HepG2 (cell line): ENCODE measurements around the gene ADARB2. TPM values are rescaled to one million over a fixed set of nuclear protein-coding genes. Genes with fewer than 3 reads are reported as not detected.

ENCODE experiments used
- ATAC-seq: fragments of 200-7000 bp; cut with Tn5 transposase; 3 replicates; pipeline ENCODE4 v1.9.1; 2020; ENCODE audit warnings: mild to moderate bottlenecking, moderate library complexity
- BruUV-seq: library from RNA; stranded (reverse); fragments of 400-500 nt; replicated peaks from 2 replicates; lab custom pipeline; 2021; lab: Mats Ljungman, UMichigan
- CTCF ChIA-PET: fragments of 300-600 bp; formaldehyde crosslinking; extraction: SDS; loops from one replicate; lab custom pipeline; 2021; ENCODE audit warnings: low total read pairs, inconsistent platforms, low intra/inter-chr PET ratio; lab: Yijun Ruan, JAX
- POLR2A ChIA-PET: fragments of 350-600 bp; sonication (Branson Sonifier 250); formaldehyde crosslinking; loops from one replicate; lab custom pipeline; 2020; ENCODE audit warnings: antibody characterized with exemption, inconsistent platforms; lab: Yijun Ruan, JAX
- DNase-seq: peaks from one replicate; pipeline ENCODE4 v3.0.0-alpha.2; 2015; ENCODE audit warnings: low spot score
- FAIRE-seq: peaks from 3 replicates; lab custom pipeline; 2011; peaks lifted over from hg19 to GRCh38; lab: Jason Lieb, UNC
- H2AFZ ChIP-seq: one replicate; pipeline ENCODE4 v1.6.1; 2011; ENCODE audit warnings: low read length, inconsistent platforms
- H3K27ac ChIP-seq: fragments of 300-600 bp; 3 replicates; pipeline ENCODE4 v1.8.0; 2011; ENCODE audit warnings: mixed run types, mild to moderate bottlenecking, mixed read lengths, low read length, inconsistent platforms; ENCODE audit not compliant: insufficient read depth; ENCODE audit errors: extremely low read length
- H3K27me3 ChIP-seq, 2 experiments: fragments of 200-600 bp in 1 of 2; 2 replicates in 1 of 2; 3 replicates in 1 of 2; pipeline versions ENCODE4 v1.6.0 to v1.8.0; 2011; ENCODE audit warnings: low read length in 2 of 2, mild to moderate bottlenecking in 2 of 2, moderate library complexity in 2 of 2, inconsistent platforms in 1 of 2; ENCODE audit not compliant: insufficient read depth in 2 of 2, control insufficient read depth in 1 of 2
- H3K36me3 ChIP-seq, 2 experiments: fragments of 200-600 bp in 1 of 2; replicated peaks in 1 of 2; 2 replicates in 1 of 2; 3 replicates in 1 of 2; pipeline versions ENCODE4 v1.5.1 to v1.8.0; 2011; ENCODE audit warnings: low read length in 2 of 2, inconsistent platforms in 1 of 2; ENCODE audit not compliant: insufficient read depth in 2 of 2, control insufficient read depth in 1 of 2
- H3K4me1 ChIP-seq: 2 replicates; pipeline ENCODE4 v1.5.1; 2012; ENCODE audit warnings: low read length, inconsistent platforms; ENCODE audit not compliant: insufficient read depth
- H3K4me2 ChIP-seq: 2 replicates; pipeline ENCODE4 v1.6.0; 2011; ENCODE audit warnings: low read depth, low read length, inconsistent platforms
- H3K4me3 ChIP-seq, 3 experiments: fragments of 200-600 bp in 1 of 3; sonication (generic), shearing (Covaris generic) in 1 of 3; replicated peaks in 1 of 3; 2 replicates each; pipeline ENCODE4 v1.5.1; 2011 to 2016; ENCODE audit warnings: low read length in 3 of 3, inconsistent platforms in 2 of 3, low read depth in 2 of 3, mild to moderate bottlenecking in 2 of 3, control low read depth in 1 of 3, mixed read lengths in 1 of 3; ENCODE audit not compliant: insufficient read depth in 1 of 3
- H3K79me2 ChIP-seq: one replicate; pipeline ENCODE4 v1.6.1; 2011; ENCODE audit warnings: low read length, inconsistent platforms; ENCODE audit not compliant: insufficient read depth
- H3K9ac ChIP-seq: 2 replicates; pipeline ENCODE4 v1.6.0; 2011; ENCODE audit warnings: mild to moderate bottlenecking, low read depth, low read length, inconsistent platforms; ENCODE audit not compliant: insufficient read depth
- H3K9me3 ChIP-seq: 2 replicates; pipeline ENCODE4 v1.5.1; 2012; ENCODE audit warnings: mild to moderate bottlenecking, low read length
- H4K20me1 ChIP-seq: 2 replicates; pipeline ENCODE4 v1.6.0; 2011; ENCODE audit warnings: inconsistent platforms, mild to moderate bottlenecking, low read length, moderate library complexity; ENCODE audit not compliant: insufficient read depth
- KMT2B ChIP-seq: IDR thresholded peaks from 2 replicates; pipeline ENCODE4 v1.6.1; 2016; ENCODE audit warnings: missing genetic modification reagents, missing compliant biosample characterization
- POLR2AphosphoS2 ChIP-seq: IDR thresholded peaks from 2 replicates; pipeline ENCODE4 v1.6.1; 2011; ENCODE audit warnings: low read depth, low read length, improper control_type of control experiment
- SALL2 ChIP-seq: sonication (generic); formaldehyde crosslinking; IDR thresholded peaks from 2 replicates; pipeline ENCODE4 v1.8.1; 2023; ENCODE audit warnings: mild to moderate bottlenecking, missing genetic modification reagents, inconsistent platforms
- TBL1XR1 ChIP-seq: fragments of 150-350 bp; IDR thresholded peaks from 2 replicates; pipeline ENCODE4 v1.6.1; 2014; ENCODE audit warnings: borderline replicate concordance, low read length; ENCODE audit not compliant: partially characterized antibody
- TEAD3 ChIP-seq: optimal IDR thresholded peaks from 2 replicates; pipeline ENCODE3; 2016; ENCODE audit warnings: borderline replicate concordance
- ZNF224 ChIP-seq: sonication (generic); formaldehyde crosslinking; IDR thresholded peaks from 2 replicates; pipeline ENCODE4 v1.5.0; 2020; ENCODE audit warnings: mild to moderate bottlenecking, missing genetic modification reagents
- ZNF383 ChIP-seq: sonication (generic); formaldehyde crosslinking; IDR thresholded peaks from 2 replicates; pipeline ENCODE4 v1.4.0; 2020; ENCODE audit warnings: missing genetic modification reagents, mild to moderate bottlenecking, borderline replicate concordance
- ZNF704 ChIP-seq: sonication (generic); formaldehyde crosslinking; IDR thresholded peaks from 2 replicates; pipeline ENCODE4 v1.8.1; 2023; ENCODE audit warnings: mild to moderate bottlenecking, inconsistent platforms, moderate library complexity, missing genetic modification reagents, borderline replicate concordance
- WGBS: methylation state at CpG from one replicate; pipeline ENCODE4 v1.1.6; 2017; ENCODE audit warnings: low lambda C conversion rate; 5-methylcytosine and 5-hydroxymethylcytosine counted together
- in situ Hi-C: cut with HindIII; loops from 2 replicates; pipeline ENCODE4 v1.10.0; 2017; ENCODE audit warnings: low pct_unique_long_range_greater_than_20kb; ENCODE audit not compliant: extremely low pct_ligation_motif_present
- intact Hi-C: fragments of 100-400 bp; cut with micrococcal nuclease; formaldehyde crosslinking; loops from one replicate; pipeline ENCODE4 v1.10.0; 2022; ENCODE audit not compliant: unreplicated experiment
- polyA plus RNA-seq, 8 experiments: library from polyadenylated mRNA; depleted of rRNA in 3 of 8; stranded (reverse) in 7 of 8; unstranded in 1 of 8; fragments of >200 nt; fragmentation: Illumina TruSeq in 4 of 8; extraction: Trizol in 4 of 8; gene quantifications; 2 replicates each; pipeline versions ENCODE4 v1.2.1 to v1.2.3, GENCODE V29; 2011 to 2016; ENCODE audit warnings: low read depth in 4 of 8, missing spikeins in 1 of 8, mixed read lengths in 1 of 8; ENCODE audit not compliant: insufficient read depth in 1 of 8
- total RNA-seq, 5 experiments: library from RNA; depleted of rRNA; stranded (reverse); fragments of >200 nt; fragmentation: Illumina TruSeq; extraction: Trizol; gene quantifications; 2 replicates each; pipeline ENCODE4 v1.2.3, GENCODE V29; 2016; ENCODE audit warnings: low read depth in 1 of 5

Gene ADARB2
- total and polyA plus RNA-seq, 2 of the 13 experiments (the other 11 are each of a cell fraction or from before 2014, with no cell fraction given), result not detected

- intact Hi-C loops (no loop called here), in situ Hi-C loops (no loop called here)
- no peaks in the 10 kb centered on the region for H3K9me3 ChIP-seq
- no peak for ATAC-seq
- no peaks in the 10 kb centered on the region for H3K79me2 ChIP-seq
- ChIA-PET POLR2A (no interaction called here), CTCF (no interaction called here)
- 3% methylated on average over 11 of the region's 15 CpGs for WGBS
- no peak overlapping the region for H3K9ac ChIP-seq
- no peaks in the 10 kb centered on the region for H4K20me1 ChIP-seq
- FAIRE-seq, result no peak
- no peak overlapping the region for H3K4me2 ChIP-seq
- no TSS peak for BruUV-seq
- no peak overlapping the region for H2AFZ ChIP-seq
- no peaks in the 10 kb centered on the region for H3K4me1 ChIP-seq
- no peak for DNase-seq
- no peak overlapping the region for H3K4me3 ChIP-seq
- H3K27ac ChIP-seq, result no peak overlapping the region
- peaks cover 6 to 69% of the 10 kb centered on the region in 2 experiments for H3K27me3 ChIP-seq
- TF ChIP-seq KMT2B, result no peak
- TF ChIP-seq POLR2AphosphoS2, result no peak
- TF ChIP-seq ZNF383 (CRISPR knock-in tag), result no peak
- TF ChIP-seq ZNF704 (CRISPR knock-in tag), result no peak
- no peak for TF ChIP-seq TEAD3 (CRISPR knock-in tag)
- no peak for TF ChIP-seq TBL1XR1
- no peak for TF ChIP-seq SALL2 (CRISPR knock-in tag)
- TF ChIP-seq ZNF224 (CRISPR knock-in tag), result no peak
- H3K36me3 ChIP-seq, result no peaks in the 10 kb centered on the region
Observed at GRCh38 chr10:1166101-1166827, 571.1 kb downstream of the ADARB2 start.
